ENCODE results near the gene TSSK2.

- TF ChIP-seq CTCF (IDR thresholded peaks at IDR 0.05) (no peak), POLR2A (IDR thresholded peaks at IDR 0.05) (no peak), POLR2AphosphoS5 (IDR thresholded peaks at IDR 0.05) (no peak)
Observed at GRCh38 chr22:19174106-19175025, 43.3 kb downstream of the TSSK2 start.
